Ovary (tissue), 9 donors: ENCODE data around the gene CCND1. TPM values are rescaled to one million over a fixed set of nuclear protein-coding genes. Genes with fewer than 3 reads are reported as not detected.
"Not testable (repeated sequence)": the region's sequence is repeated elsewhere in the genome, so short reads cannot be mapped to it uniquely, and the experiment has no call there.

Experiments
- DNase-seq, 5 donors: peaks; one replicate each; pipeline ENCODE4 v3.0.0-alpha.2; 2019 to 2020
- H3K27ac ChIP-seq, 2 donors: fragments of 200-600 bp; one replicate each; pipeline versions ENCODE4 v1.5.1 to v1.8.0; 2019 to 2022
- H3K27me3 ChIP-seq: fragments of 200-600 bp; one replicate; pipeline ENCODE4 v1.8.0; 2022
- H3K36me3 ChIP-seq: fragments of 200-600 bp; sonication (generic); one replicate; pipeline ENCODE4 v1.5.1; 2019
- H3K4me1 ChIP-seq: one replicate; pipeline ENCODE4 v1.8.1; 2013; ENCODE audit warnings: mild to moderate bottlenecking, moderate library complexity; ENCODE audit not compliant: insufficient read depth
- H3K4me3 ChIP-seq: fragments of 200-600 bp; sonication (generic); one replicate; pipeline ENCODE4 v1.5.1; 2017
- H3K9me3 ChIP-seq, 2 donors: fragments of 200-600 bp in 1 of 2; sonication (generic) in 1 of 2; one replicate each; pipeline versions ENCODE4 v1.5.1 to v1.8.1; 2013 to 2019; ENCODE audit warnings: mild to moderate bottlenecking in 1 of 2, moderate library complexity in 1 of 2
- EP300 ChIP-seq: sonication (generic); formaldehyde crosslinking; IDR thresholded peaks from one replicate; pipeline ENCODE4 v1.6.1; 2017; ENCODE audit warnings: antibody characterized with exemption
- POLR2A ChIP-seq: fragments of 450-650 bp; IDR thresholded peaks from one replicate; pipeline ENCODE4 v1.6.1; 2017; ENCODE audit warnings: antibody characterized with exemption, mild to moderate bottlenecking, moderate library complexity
- WGBS, 3 donors: extraction: QIAGEN DNeasy Blood & Tissue Kit in 1 of 3; methylation state at CpG; one replicate each; pipeline versions ENCODE4 v1.1.5 to v1.1.7; 2013 to 2017; 5-methylcytosine and 5-hydroxymethylcytosine counted together
- intact Hi-C, 4 donors: fragments of 100-400 bp; cut with DNase I; formaldehyde crosslinking; loops; one replicate each; pipeline versions ENCODE4 v1.11.0 to v1.15.1; 2022 to 2023
- polyA plus RNA-seq, 2 donors: library from polyadenylated mRNA; stranded (reverse); fragments of 200-250 nt in 1 of 2; fragments of 350-450 nt in 1 of 2; fragmentation: Illumina TruSeq in 1 of 2; extraction: RNeasy Lipid Tissue Mini Kit (QIAGEN cat#74804) in 1 of 2; gene quantifications; one replicate each; pipeline ENCODE4 v1.2.3, GENCODE V29; 2013 to 2014
- total RNA-seq, 7 donors: library from RNA; depleted of rRNA in 2 of 7; stranded (reverse); fragments of >200 nt in 2 of 7; fragmentation: NEBNext Ultra II Directional in 3 of 7; extraction: Animal tissue kit (Norgen Biotek cat#: 25700) in 3 of 7; gene quantifications; one replicate each; pipeline versions ENCODE4 v1.1.0 to v1.2.4, GENCODE V29; 2016 to 2023
- TF ChIP-seq, protein P1 (sequence below), 3 donors: fragments of 450-650 bp in 2 of 3; fragments of 200-600 bp in 1 of 3; IDR thresholded peaks; one replicate each; pipeline versions ENCODE4 v1.5.1 to v1.8.0; 2016 to 2022; ENCODE audit warnings: antibody characterized with exemption in 3 of 3, mild to moderate bottlenecking in 1 of 3
- donor health status: DM: no; HTN: no; CAD: no; lungs with moderate emphysema.
- donor health status: DM: no; HTN: no; CAD: no.
- donor health status: Bipolar disorder and iron deficiency.
- donor health status: DM: yes; HTN: yes; CAD: no.
- donor health status: DM: no; HTN: no; CAD: no.
- donor health status: DM: yes; HTN: yes; CAD: no.

Gene CCND1
- total and polyA plus RNA-seq, 9 donors = 3.4 to 58.9 (median 19.2) TPM

- no peaks in the 10 kb centered on the region for H3K27me3 ChIP-seq
- DNase-seq = no peak
- intact Hi-C loops = no loop called here
- H3K4me3 ChIP-seq = no peak overlapping the region
- no peak overlapping the region for H3K27ac ChIP-seq
- no peaks in the 10 kb centered on the region for H3K36me3 ChIP-seq
- peaks cover 0 to 4% of the 10 kb centered on the region in 2 donors for H3K9me3 ChIP-seq
- 87 to 91% (median 89%) methylated on average over 2 of the region's 2 CpGs for whole genome bisulfite sequencing, 3 donors
- no peaks in the 10 kb centered on the region for H3K4me1 ChIP-seq
- TF ChIP-seq, protein P1, sequence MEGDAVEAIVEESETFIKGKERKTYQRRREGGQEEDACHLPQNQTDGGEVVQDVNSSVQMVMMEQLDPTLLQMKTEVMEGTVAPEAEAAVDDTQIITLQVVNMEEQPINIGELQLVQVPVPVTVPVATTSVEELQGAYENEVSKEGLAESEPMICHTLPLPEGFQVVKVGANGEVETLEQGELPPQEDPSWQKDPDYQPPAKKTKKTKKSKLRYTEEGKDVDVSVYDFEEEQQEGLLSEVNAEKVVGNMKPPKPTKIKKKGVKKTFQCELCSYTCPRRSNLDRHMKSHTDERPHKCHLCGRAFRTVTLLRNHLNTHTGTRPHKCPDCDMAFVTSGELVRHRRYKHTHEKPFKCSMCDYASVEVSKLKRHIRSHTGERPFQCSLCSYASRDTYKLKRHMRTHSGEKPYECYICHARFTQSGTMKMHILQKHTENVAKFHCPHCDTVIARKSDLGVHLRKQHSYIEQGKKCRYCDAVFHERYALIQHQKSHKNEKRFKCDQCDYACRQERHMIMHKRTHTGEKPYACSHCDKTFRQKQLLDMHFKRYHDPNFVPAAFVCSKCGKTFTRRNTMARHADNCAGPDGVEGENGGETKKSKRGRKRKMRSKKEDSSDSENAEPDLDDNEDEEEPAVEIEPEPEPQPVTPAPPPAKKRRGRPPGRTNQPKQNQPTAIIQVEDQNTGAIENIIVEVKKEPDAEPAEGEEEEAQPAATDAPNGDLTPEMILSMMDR (IDR thresholded peaks at IDR 0.05) = no peak
- no peak for TF ChIP-seq POLR2A
- no peak for TF ChIP-seq EP300
Measured at GRCh38 chr11:69691463-69691862, 50.5 kb downstream of the CCND1 start.

- intact Hi-C loops = no loop called here
- H3K27ac ChIP-seq = no peak overlapping the region
- no peak overlapping the region for H3K4me3 ChIP-seq
- no peak for TF ChIP-seq POLR2A
- TF ChIP-seq EP300 = no peak
- TF ChIP-seq, protein P1 (IDR thresholded peaks at IDR 0.05) = no peak
- H3K9me3 ChIP-seq = peaks cover 0 to 4% of the 10 kb centered on the region in 2 donors
- no peak for DNase-seq
- no peaks in the 10 kb centered on the region for H3K27me3 ChIP-seq
- no peaks in the 10 kb centered on the region for H3K4me1 ChIP-seq
- H3K36me3 ChIP-seq = no peaks in the 10 kb centered on the region
Measured at GRCh38 chr11:69692422-69692821, 51.5 kb downstream of the CCND1 start.

DNA sequence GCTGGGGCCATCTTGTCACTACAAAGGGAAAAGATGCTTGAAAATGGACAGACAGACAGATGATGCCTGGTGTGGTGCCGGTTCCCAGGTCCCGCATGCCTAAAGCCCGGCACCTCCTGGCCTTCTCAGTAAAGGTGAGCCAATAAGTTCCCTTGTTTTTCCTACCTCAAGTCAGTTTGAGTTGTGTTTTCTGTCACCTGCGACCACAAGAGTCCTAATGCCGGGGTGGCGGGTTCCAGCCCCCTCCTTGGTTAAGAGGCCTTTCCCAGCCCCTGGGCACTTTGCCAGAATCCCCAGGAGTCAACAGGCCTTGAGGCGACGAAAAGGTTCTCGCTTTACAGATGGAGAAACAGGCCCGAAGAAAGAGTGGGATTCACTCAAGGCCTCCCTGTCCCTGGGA is 53.8 kb downstream of the CCND1 start:
- Histone ChIP-seq H3K27me3 (no peaks in the 10 kb centered on the region), H3K27ac (no peak overlapping the region), H3K9me3 (peaks cover 0 to 4% of the 10 kb centered on the region in 2 donors), H3K4me3 (no peak overlapping the region), H3K36me3 (no peaks in the 10 kb centered on the region), H3K4me1 (no peaks in the 10 kb centered on the region)
- intact Hi-C loops = no loop called here
- no peak for DNase-seq
- TF ChIP-seq, protein P1 (IDR thresholded peaks at IDR 0.05) = no peak
- TF ChIP-seq EP300 (no peak), POLR2A (no peak)
- WGBS, 3 donors = 53 to 67% (median 58%) methylated on average over 10 of the region's 10 CpGs

- H3K27ac ChIP-seq = no peak overlapping the region
- H3K36me3 ChIP-seq = no peaks in the 10 kb centered on the region
- H3K9me3 ChIP-seq = peaks cover 0 to 4% of the 10 kb centered on the region in 2 donors
- H3K4me3 ChIP-seq = no peak overlapping the region
- no peaks in the 10 kb centered on the region for H3K27me3 ChIP-seq
- intact Hi-C loops = no loop called here
- no peaks in the 10 kb centered on the region for H3K4me1 ChIP-seq
- no peak for DNase-seq
- WGBS, 3 donors = 74 to 81% (median 78%) methylated on average over 7 of the region's 7 CpGs
- TF ChIP-seq EP300 = no peak
- TF ChIP-seq, protein P1 (IDR thresholded peaks at IDR 0.05) = no peak
- no peak for TF ChIP-seq POLR2A
Measured at GRCh38 chr11:69695581-69695980, 54.6 kb downstream of the CCND1 start.

GRCh38 chr11:69695995-69696394 is 55.0 kb downstream of the CCND1 start:
- H3K9me3 ChIP-seq, intact Hi-C loops, DNase-seq, H3K4me3 ChIP-seq, H3K27me3 ChIP-seq, H3K4me1 ChIP-seq, H3K36me3 ChIP-seq, H3K27ac ChIP-seq: not testable (repeated sequence)
- WGBS, 3 donors = 82 to 92% (median 87%) methylated on average over 6 of the region's 6 CpGs
